Left lobe of liver (tissue), 2 donors: ENCODE measurements around the gene H2AZ1. TPM values are rescaled to one million over a fixed set of nuclear protein-coding genes. Genes with fewer than 3 reads are reported as not detected.

ENCODE experiments used
- ATAC-seq: fragments of 200-7000 bp; cut with Tn5 transposase; one replicate; pipeline ENCODE4 v1.9.1; 2020; ENCODE audit warnings: mild to moderate bottlenecking, moderate library complexity
- DNase-seq: peaks from one replicate; pipeline ENCODE4 v3.0.0-alpha.2; 2020; ENCODE audit warnings: low spot score
- total RNA-seq: library from RNA; stranded (reverse); gene quantifications from one replicate; pipeline ENCODE4 v1.2.1, GENCODE V29; 2021
- donor health status: DM: no; HTN: no; CAD: no; lungs with moderate emphysema.
- donor health status: DM: no; HTN: yes; CAD: no.

H2AZ1 gene
- total RNA-seq, 1 donor from 2014 or later, result 35.8 TPM

GRCh38 chr4:99946356-99947189 lies 3.5 kb downstream of the H2AZ1 start, which contains the start of gene DNAJB14:
TSS of gene DNAJB14 (minus strand) at chr4:99946618. CDS start at chr4:99946571, 47 bp downstream.
- ATAC-seq, result peak; percentile 75
- DNase-seq, result peak; percentile 80

DNA sequence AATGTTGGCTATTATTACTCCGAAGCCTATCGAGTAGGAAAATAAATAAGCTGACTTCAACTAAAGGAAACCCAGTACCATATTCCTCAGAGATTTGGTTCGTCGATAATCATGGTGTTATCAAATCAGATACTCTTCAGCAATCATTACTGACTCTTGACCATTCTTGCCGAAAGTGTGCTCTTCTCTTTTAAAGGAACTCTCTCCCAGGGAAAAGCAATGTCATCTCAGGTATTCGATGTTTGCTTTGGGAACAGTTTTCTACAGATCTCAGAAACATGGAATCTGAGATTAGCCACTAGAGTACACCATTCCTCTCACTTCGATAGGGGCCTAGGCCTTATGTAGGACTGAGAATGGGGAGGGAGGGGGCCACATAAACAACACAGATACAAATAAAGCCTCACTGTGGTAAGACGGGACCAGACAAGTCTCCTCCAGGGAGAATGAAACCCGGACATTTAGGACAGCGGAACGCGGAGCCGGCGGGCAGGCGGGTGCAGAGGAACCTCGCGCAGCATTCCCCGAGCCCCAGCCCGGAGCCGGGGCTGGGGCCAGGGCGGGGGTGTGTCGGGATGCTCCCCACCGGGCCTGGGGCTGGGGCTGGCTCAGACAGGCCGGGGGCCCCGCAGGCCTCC lies 4.2 kb downstream of the H2AZ1 start:
- ATAC-seq (peak; percentile 4), DNase-seq (no peak)

DNA sequence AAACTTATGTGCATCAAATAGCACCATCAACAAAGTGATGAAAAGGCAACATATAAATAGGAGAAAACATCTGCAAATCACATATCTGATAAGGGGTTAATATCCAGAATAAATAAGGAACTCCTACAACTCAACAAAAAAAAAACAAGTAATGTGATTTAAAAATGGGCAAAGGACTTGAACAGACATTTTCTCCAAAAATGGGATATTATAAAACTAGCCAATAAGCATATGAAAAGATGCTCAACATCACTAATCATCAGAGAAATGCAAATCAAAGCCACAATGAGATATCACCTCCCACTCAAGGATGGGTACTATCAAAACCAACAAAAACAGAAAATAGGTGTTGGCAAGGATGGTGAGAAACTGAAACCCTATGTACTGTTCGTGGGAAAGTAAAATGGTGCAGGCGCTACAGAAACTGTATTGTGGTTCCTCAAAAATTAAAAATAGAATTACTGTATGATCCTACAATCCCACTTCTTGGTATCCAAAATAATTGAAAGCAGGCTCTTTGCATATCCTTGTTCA lies 6.1 kb downstream of the H2AZ1 start:
- no peak for DNase-seq
- no peak for ATAC-seq

DNA sequence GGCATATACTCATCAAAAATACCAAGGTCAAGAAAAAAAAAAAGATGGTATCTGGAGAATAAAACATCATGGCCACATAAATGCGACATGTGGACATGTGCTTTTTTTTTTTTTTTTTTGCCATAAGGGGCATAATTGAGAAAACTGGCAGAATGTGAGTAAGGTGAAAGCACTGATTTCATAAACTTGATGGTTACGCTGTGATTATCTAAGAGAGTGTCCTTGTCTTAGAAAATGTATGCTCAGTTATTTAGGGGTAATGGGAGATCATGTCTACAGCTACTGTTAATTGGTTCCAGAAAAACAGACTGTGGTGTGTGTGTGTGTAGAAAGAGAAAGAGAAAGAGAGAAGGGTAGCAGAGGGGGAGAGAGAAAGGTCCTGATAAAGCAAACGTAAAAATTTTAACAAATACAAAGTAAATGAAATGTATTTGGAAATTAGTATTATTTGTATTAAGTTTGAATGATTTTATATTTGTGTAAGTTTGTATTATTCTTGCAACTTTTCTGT lies 11.8 kb downstream of the H2AZ1 start:
- DNase-seq, result no peak
- no peak for ATAC-seq

DNA sequence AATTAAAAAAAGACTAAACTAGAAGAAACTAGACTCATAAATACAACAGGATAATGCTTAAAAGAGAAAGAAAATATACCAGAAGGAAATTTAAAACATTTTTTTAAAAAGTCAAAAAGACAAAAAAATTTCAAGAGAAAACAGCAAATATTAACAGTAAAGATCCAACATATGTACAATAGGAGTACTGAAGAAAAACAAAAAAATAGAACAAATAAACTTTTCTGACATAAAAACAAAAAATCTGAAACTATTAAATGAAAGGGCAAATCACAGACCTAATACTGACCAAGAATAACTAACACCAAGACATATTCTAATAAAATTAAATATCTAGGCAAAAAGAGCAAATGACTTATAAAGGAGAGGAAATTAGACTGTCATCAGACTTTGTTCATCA lies 15.2 kb downstream of the H2AZ1 start:
- ATAC-seq (no peak), DNase-seq (no peak)

- DNase-seq (no peak), ATAC-seq (no peak)
Measured at GRCh38 chr4:99927566-99927965, 22.5 kb downstream of the H2AZ1 start.

- DNase-seq (no peak), ATAC-seq (no peak)
Measured at GRCh38 chr4:99921174-99921573, 28.9 kb downstream of the H2AZ1 start.

GRCh38 chr4:99918656-99919055 lies 31.4 kb downstream of the H2AZ1 start:
- ATAC-seq (no peak), DNase-seq (no peak)

GRCh38 chr4:99917575-99917974 lies 32.5 kb downstream of the H2AZ1 start:
- ATAC-seq (no peak), DNase-seq (no peak)

GRCh38 chr4:99915449-99915848 lies 34.6 kb downstream of the H2AZ1 start:
- DNase-seq (no peak), ATAC-seq (no peak)

Other genes starting within 250 kb of the H2AZ1 start
- gene DAPP1, start 133.4 kb downstream of the H2AZ1 start, total RNA-seq, result 0.78 TPM
- 12.3 TPM for gene LAMTOR3, start 55.8 kb downstream of the H2AZ1 start, total RNA-seq
- 16.2 TPM for gene DNAJB14, start 3.7 kb downstream of the H2AZ1 start, total RNA-seq
- gene DDIT4L, start 240.2 kb upstream of the H2AZ1 start, total RNA-seq, result 0.33 TPM